HepG2 (cell line): ENCODE data around the gene SPAG4. TPM values are rescaled to one million over a fixed set of nuclear protein-coding genes. Genes with fewer than 3 reads are reported as not detected.

ENCODE experiments used
- BCL6 ChIP-seq: IDR thresholded peaks from 2 replicates; pipeline ENCODE4 v1.6.1; 2016; ENCODE audit warnings: missing genetic modification reagents, missing compliant biosample characterization
- CAMTA2 ChIP-seq: sonication (generic); formaldehyde crosslinking; IDR thresholded peaks from 2 replicates; pipeline ENCODE4 v1.4.0; 2020; ENCODE audit warnings: mild to moderate bottlenecking, missing genetic modification reagents, borderline replicate concordance
- GABPB1 ChIP-seq: IDR thresholded peaks from 2 replicates; pipeline ENCODE4 v1.6.1; 2016; ENCODE audit warnings: mild to moderate bottlenecking, missing genetic modification reagents, moderate library complexity, missing compliant biosample characterization
- UBTF ChIP-seq: sonication (generic); formaldehyde crosslinking; IDR thresholded peaks from 2 replicates; pipeline ENCODE4 v1.4.0; 2020; ENCODE audit warnings: mild to moderate bottlenecking, missing genetic modification reagents
- ZBTB4 ChIP-seq: sonication (generic); formaldehyde crosslinking; IDR thresholded peaks from 2 replicates; pipeline ENCODE4 v1.4.0; 2020; ENCODE audit warnings: missing genetic modification reagents, mild to moderate bottlenecking, borderline replicate concordance
- ZNF468 ChIP-seq: sonication (generic); formaldehyde crosslinking; IDR thresholded peaks from 2 replicates; pipeline ENCODE4 v1.8.0; 2022; ENCODE audit warnings: mild to moderate bottlenecking, moderate library complexity, missing genetic modification reagents
- ZNF607 ChIP-seq: sonication (generic); formaldehyde crosslinking; IDR thresholded peaks from 2 replicates; pipeline ENCODE4 v1.5.1; 2020; ENCODE audit warnings: missing genetic modification reagents, mild to moderate bottlenecking, borderline replicate concordance
- ZNF879 ChIP-seq: sonication (generic); formaldehyde crosslinking; IDR thresholded peaks from 2 replicates; pipeline ENCODE4 v1.8.1; 2023; ENCODE audit warnings: missing genetic modification reagents
- polyA plus RNA-seq, 8 experiments: library from polyadenylated mRNA; depleted of rRNA in 3 of 8; stranded (reverse) in 7 of 8; unstranded in 1 of 8; fragments of >200 nt; fragmentation: Illumina TruSeq in 4 of 8; extraction: Trizol in 4 of 8; gene quantifications; 2 replicates each; pipeline versions ENCODE4 v1.2.1 to v1.2.3, GENCODE V29; 2011 to 2016; ENCODE audit warnings: low read depth in 4 of 8, missing spikeins in 1 of 8, mixed read lengths in 1 of 8; ENCODE audit not compliant: insufficient read depth in 1 of 8
- total RNA-seq, 5 experiments: library from RNA; depleted of rRNA; stranded (reverse); fragments of >200 nt; fragmentation: Illumina TruSeq; extraction: Trizol; gene quantifications; 2 replicates each; pipeline ENCODE4 v1.2.3, GENCODE V29; 2016; ENCODE audit warnings: low read depth in 1 of 5
- TF ChIP-seq, protein P1 (sequence below), 2 experiments: fragments of 450-650 bp in 1 of 2; sonication (generic) in 1 of 2; formaldehyde crosslinking in 1 of 2; IDR thresholded peaks; 2 replicates each; pipeline versions ENCODE4 v1.6.1 to v1.8.0; 2016 to 2022; ENCODE audit warnings: antibody characterized with exemption in 1 of 2, mild to moderate bottlenecking in 1 of 2, missing genetic modification reagents in 1 of 2
- TF ChIP-seq, protein P2 (sequence below): sonication (generic); formaldehyde crosslinking; IDR thresholded peaks from 2 replicates; pipeline ENCODE4 v1.4.0; 2020; ENCODE audit warnings: low read depth, mild to moderate bottlenecking, missing genetic modification reagents

The SPAG4 gene
- total and polyA plus RNA-seq, 2 of the 13 experiments (the other 11 are each of a cell fraction or from before 2014, with no cell fraction given) = 5.8 to 137 TPM

DNA sequence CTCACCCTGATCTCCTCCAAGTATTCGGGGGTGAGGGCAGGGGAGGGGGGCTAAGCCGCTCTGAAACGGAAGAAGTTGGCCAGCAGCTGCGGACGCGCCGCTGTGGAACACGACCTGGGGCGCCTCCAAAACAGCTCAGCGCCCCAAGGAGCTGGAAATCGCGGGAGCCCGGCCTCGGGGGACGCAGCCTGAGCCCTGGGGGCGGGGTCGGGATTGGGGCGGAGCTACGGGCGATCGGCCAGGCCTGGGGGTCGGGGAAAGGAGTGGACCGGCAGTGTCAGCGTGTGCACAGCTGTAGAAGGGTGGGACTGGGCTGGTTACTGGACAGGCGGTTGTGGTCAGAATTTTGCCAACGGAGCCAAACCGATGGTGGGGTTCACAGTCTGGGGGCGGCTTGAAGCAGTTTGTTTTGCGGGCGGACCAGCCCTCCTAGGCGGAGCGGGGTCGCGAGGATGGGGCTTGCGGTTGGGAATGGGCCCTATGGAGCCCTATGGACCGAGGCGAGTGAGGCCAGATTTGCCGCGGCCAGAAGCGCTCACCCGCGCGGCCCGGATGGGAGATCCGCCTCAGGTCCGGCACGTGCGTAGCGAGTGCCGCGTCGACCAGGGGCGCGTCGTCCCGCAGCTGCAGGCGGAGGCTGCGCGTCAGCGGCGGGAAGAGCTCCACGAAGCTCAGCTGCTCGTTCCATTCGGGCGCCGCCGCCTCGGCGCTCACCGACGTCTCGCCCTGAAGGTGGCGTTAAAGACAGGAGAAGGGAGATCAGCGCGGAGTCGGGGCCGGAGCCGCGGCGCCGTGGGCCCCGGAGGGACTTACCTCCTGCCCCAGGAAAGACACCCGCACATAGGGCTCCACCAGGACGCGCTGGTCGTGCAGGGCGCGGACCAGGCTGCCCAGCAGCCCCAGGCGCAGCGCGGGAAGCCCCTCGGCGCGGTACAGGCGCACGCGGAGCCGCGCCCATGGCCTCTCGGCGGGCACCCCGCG, 14.3 kb upstream of the SPAG4 start (continued):
- TF ChIP-seq, protein P1, sequence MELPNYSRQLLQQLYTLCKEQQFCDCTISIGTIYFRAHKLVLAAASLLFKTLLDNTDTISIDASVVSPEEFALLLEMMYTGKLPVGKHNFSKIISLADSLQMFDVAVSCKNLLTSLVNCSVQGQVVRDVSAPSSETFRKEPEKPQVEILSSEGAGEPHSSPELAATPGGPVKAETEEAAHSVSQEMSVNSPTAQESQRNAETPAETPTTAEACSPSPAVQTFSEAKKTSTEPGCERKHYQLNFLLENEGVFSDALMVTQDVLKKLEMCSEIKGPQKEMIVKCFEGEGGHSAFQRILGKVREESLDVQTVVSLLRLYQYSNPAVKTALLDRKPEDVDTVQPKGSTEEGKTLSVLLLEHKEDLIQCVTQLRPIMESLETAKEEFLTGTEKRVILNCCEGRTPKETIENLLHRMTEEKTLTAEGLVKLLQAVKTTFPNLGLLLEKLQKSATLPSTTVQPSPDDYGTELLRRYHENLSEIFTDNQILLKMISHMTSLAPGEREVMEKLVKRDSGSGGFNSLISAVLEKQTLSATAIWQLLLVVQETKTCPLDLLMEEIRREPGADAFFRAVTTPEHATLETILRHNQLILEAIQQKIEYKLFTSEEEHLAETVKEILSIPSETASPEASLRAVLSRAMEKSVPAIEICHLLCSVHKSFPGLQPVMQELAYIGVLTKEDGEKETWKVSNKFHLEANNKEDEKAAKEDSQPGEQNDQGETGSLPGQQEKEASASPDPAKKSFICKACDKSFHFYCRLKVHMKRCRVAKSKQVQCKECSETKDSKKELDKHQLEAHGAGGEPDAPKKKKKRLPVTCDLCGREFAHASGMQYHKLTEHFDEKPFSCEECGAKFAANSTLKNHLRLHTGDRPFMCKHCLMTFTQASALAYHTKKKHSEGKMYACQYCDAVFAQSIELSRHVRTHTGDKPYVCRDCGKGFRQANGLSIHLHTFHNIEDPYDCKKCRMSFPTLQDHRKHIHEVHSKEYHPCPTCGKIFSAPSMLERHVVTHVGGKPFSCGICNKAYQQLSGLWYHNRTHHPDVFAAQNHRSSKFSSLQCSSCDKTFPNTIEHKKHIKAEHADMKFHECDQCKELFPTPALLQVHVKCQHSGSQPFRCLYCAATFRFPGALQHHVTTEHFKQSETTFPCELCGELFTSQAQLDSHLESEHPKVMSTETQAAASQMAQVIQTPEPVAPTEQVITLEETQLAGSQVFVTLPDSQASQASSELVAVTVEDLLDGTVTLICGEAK (IDR thresholded peaks at IDR 0.05) = no peak
- TF ChIP-seq, protein P1 (CRISPR knock-in tag; IDR thresholded peaks at IDR 0.05) = peak; percentile 33; the same call in 1 of the 2 replicates
- no peak for TF ChIP-seq ZNF879 (CRISPR knock-in tag)
- TF ChIP-seq ZNF468 (CRISPR knock-in tag) = 0 out of 2 replicates have a peak, but pooled peaks have one; percentile 76
- TF ChIP-seq ZBTB4 (CRISPR knock-in tag) = no peak
- peak; percentile 85 for TF ChIP-seq CAMTA2 (CRISPR knock-in tag)
- peak; percentile 27; the same call in 1 of the 2 replicates for TF ChIP-seq BCL6 (CRISPR knock-in tag)
- TF ChIP-seq UBTF (CRISPR knock-in tag) = peak; percentile 73
- TF ChIP-seq GABPB1 = peak; percentile 57
- TF ChIP-seq ZNF607 (CRISPR knock-in tag) = peak; percentile 49; the same call in 1 of the 2 replicates
- TF ChIP-seq, protein P2, sequence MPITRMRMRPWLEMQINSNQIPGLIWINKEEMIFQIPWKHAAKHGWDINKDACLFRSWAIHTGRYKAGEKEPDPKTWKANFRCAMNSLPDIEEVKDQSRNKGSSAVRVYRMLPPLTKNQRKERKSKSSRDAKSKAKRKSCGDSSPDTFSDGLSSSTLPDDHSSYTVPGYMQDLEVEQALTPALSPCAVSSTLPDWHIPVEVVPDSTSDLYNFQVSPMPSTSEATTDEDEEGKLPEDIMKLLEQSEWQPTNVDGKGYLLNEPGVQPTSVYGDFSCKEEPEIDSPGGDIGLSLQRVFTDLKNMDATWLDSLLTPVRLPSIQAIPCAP (CRISPR knock-in tag) = peak; percentile 50; the same call in 1 of the 2 replicates
